ENCODE data around the gene IGFLR1. TPM values are rescaled to one million over a fixed set of nuclear protein-coding genes. Genes with fewer than 3 reads are reported as not detected.

Gene IGFLR1
- total and polyA plus RNA-seq, 9 donors = 2.1 to 5.6 (median 3.8) TPM

DNA sequence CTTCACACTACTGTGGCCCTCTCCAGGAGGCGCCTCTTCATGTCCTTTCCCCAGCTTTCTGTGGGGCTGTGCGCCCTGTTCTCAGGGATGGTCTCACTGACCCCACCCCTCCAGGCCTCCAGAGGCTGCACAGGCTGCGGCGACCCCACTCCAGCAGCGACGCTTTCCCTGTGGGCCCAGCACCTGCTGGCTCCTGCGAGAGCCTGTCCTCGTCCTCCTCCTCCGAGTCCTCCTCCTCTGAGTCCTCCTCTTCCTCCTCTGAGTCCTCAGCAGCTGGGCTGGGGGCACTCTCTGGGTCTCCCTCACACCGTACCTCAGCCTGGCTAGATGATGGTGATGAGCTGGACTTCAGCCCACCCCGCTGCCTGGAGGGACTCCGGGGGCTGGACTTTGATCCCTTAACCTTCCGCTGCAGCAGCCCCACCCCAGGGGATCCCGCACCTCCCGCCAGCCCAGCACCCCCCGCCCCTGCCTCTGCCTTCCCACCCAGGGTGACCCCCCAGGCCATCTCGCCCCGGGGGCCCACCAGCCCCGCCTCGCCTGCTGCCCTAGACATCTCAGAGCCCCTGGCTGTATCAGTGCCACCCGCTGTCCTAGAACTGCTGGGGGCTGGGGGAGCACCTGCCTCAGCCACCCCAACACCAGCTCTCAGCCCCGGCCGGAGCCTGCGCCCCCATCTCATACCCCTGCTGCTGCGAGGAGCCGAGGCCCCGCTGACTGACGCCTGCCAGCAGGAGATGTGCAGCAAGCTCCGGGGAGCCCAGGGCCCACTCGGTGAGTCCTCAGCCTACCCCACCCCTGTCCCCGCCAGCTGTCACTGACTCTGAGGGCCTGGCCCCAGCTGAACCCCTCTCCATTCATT lies 44.3 kb upstream of the IGFLR1 start:
- H3K4me3 ChIP-seq (ENCODE audit: low read length) = no peak overlapping the region
- H3K4me1 ChIP-seq (ENCODE audit: control insufficient read depth, insufficient read depth, low read length) = no peaks in the 10 kb centered on the region
- H3K9me3 ChIP-seq (replicated peaks; ENCODE audit: control insufficient read depth, low read depth, low read length) = no peaks in the 10 kb centered on the region
- H3K27ac ChIP-seq (ENCODE audit: low read length) = no peak overlapping the region
- 78% methylated on average over 26 of the region's 31 CpGs for WGBS (ENCODE audit: insufficient coverage)
- H3K36me3 ChIP-seq (ENCODE audit: control insufficient read depth, insufficient read depth, low read length) = peaks cover 22% of the 10 kb centered on the region
- peak; percentile 1 for DNase-seq
- no peaks in the 10 kb centered on the region for H3K27me3 ChIP-seq (ENCODE audit: control insufficient read depth, insufficient read depth, low read length)

DNA sequence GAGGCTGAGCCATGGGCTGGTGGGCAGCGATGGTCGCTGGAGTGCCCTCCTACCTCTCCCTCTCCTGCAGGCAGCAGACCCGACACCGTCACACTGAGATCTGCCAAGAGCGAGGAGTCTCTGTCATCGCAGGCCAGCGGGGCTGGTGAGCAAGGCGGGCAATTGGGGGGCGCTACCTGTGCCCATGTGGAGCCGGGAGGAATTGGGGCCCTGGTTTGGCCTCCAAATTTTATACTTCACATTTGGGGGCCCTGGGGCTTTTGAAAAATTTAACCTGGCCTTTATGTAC lies 43.0 kb upstream of the IGFLR1 start:
- WGBS (ENCODE audit: insufficient coverage) = 79% methylated on average over 5 of the region's 10 CpGs
- H3K27me3 ChIP-seq (ENCODE audit: control insufficient read depth, insufficient read depth, low read length) = no peaks in the 10 kb centered on the region

DNA sequence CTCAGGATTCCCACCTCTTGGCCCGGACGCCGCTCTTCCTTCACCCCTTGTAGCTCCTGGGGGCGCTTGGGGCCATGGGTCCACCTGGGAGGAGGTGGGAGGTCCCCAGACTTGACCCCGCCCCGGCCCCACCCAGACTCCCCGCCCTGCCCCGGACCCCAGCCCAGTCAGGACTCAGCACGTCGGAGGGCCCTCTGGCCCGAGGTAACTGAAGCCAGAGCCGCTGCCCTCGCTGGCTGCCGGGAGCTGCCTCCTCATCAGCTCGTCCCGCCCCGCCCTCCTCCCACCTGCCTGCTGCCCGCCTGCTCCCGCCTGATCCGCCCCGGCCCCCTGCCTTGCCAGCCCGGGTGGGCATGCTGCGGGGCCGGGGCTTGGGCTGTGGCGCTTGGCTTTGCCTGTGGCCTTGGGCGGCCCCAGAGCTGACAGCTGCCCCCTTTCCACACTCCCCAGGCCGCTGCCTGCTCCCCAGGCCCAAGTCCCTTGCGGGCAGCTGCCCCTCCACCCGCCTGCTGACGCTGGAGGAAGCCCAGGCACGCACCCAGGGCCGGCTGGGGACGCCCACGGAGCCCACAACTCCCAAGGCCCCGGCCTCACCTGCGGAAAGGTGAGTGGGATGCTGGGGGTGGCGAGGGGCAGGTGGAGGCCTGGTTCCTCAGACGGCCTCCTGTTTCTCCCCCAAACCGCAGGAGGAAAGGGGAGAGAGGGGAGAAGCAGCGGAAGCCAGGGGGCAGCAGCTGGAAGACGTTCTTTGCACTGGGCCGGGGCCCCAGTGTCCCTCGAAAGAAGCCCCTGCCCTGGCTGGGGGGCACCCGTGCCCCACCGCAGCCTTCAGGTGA lies 42.5 kb upstream of the IGFLR1 start:
- Histone ChIP-seq H3K4me3 (ENCODE audit: low read length) (no peak overlapping the region), H3K27ac (ENCODE audit: low read length) (no peak overlapping the region), H3K4me1 (ENCODE audit: control insufficient read depth, insufficient read depth, low read length) (no peaks in the 10 kb centered on the region), H3K9me3 (replicated peaks; ENCODE audit: control insufficient read depth, low read depth, low read length) (no peaks in the 10 kb centered on the region), H3K27me3 (ENCODE audit: control insufficient read depth, insufficient read depth, low read length) (no peaks in the 10 kb centered on the region), H3K36me3 (ENCODE audit: control insufficient read depth, insufficient read depth, low read length) (peaks cover 35% of the 10 kb centered on the region)
- DNase-seq = peak; percentile 1
- WGBS (ENCODE audit: insufficient coverage) = 60% methylated on average over 35 of the region's 45 CpGs

More for the DNA sequence above, 43.0 kb upstream of the IGFLR1 start:
- H3K4me1 ChIP-seq (ENCODE audit: control insufficient read depth, insufficient read depth, low read length) = no peaks in the 10 kb centered on the region
- peak; percentile 1 for DNase-seq
- no peaks in the 10 kb centered on the region for H3K9me3 ChIP-seq (replicated peaks; ENCODE audit: control insufficient read depth, low read depth, low read length)
- peaks cover 32% of the 10 kb centered on the region for H3K36me3 ChIP-seq (ENCODE audit: control insufficient read depth, insufficient read depth, low read length)
- H3K27ac ChIP-seq (ENCODE audit: low read length) = no peak overlapping the region
- H3K4me3 ChIP-seq (ENCODE audit: low read length) = no peak overlapping the region

DNA sequence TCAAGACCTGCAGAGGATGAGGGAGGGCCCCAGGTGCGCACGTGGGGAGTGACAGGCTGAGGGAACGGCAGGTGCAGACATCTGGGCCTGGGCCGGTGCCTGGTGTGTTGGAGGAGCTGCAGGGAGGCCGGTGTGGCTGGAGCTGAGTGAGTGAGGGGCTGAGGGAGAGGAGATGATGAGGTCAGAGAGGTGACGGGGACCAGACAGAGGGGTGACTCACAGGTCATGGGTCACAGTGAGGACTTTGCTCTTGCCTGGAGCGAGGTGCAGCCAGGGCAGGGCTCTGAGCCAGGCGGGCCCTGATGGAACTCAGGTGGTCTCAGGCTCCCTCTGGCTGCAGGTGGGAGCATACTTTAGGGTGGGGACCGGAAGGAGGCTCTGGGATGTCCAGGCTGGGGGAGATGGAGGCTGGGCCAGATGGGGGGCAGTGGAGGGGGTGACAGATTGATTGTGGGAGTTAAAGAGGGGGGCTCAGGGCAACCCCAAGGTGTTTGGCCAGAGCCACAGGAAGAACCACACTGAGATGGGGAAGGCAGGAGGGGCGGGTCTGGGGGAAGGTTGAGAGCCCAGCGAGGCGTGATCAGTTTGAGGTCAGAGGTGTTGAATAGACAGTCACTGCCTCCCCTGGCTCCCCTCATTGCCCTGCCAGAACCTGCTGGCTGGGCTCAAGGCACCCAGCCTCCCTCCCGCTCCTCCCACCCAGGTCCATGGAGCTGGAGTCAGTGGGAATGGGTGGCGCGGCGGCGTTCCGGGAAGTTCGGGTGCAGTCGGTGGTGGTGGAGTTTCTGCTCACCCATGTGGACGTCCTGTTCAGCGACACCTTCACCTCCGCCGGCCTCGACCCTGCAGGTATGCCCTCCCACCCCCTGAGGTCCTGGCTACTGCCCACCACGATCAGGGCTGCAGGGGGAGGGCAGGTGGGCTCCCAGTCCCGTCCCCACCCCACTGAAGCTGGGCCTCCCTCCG lies 41.5 kb upstream of the IGFLR1 start:
- 67% methylated on average over 20 of the region's 28 CpGs for WGBS (ENCODE audit: insufficient coverage)
- peak; percentile 4 for DNase-seq
- Histone ChIP-seq H3K27me3 (ENCODE audit: control insufficient read depth, insufficient read depth, low read length) (no peaks in the 10 kb centered on the region), H3K9me3 (replicated peaks; ENCODE audit: control insufficient read depth, low read depth, low read length) (no peaks in the 10 kb centered on the region), H3K36me3 (ENCODE audit: control insufficient read depth, insufficient read depth, low read length) (peaks cover 40% of the 10 kb centered on the region), H3K4me3 (ENCODE audit: low read length) (no peak overlapping the region), H3K4me1 (ENCODE audit: control insufficient read depth, insufficient read depth, low read length) (no peaks in the 10 kb centered on the region), H3K27ac (ENCODE audit: low read length) (no peak overlapping the region)

DNA sequence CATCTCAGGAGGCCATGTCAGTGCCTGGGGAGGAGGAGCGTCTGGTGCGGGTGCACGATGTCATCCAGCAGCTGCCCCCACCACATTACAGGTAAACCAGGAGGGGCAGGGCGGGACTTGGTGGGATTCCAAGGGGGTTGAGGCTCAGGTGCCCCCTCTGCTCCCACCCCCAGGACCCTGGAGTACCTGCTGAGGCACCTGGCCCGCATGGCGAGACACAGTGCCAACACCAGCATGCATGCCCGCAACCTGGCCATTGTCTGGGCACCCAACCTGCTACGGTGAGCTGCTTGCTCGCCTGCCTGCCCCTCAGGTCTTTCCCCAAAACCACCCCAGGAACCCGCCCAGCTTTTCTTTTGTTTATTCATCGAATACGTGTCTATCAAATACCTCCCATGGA lies 40.3 kb upstream of the IGFLR1 start:
- no peak overlapping the region for H3K4me3 ChIP-seq (ENCODE audit: low read length)
- DNase-seq = no peak
- H3K9me3 ChIP-seq (replicated peaks; ENCODE audit: control insufficient read depth, low read depth, low read length) = no peaks in the 10 kb centered on the region
- no peaks in the 10 kb centered on the region for H3K4me1 ChIP-seq (ENCODE audit: control insufficient read depth, insufficient read depth, low read length)
- no peak overlapping the region for H3K27ac ChIP-seq (ENCODE audit: low read length)
- peaks cover 48% of the 10 kb centered on the region for H3K36me3 ChIP-seq (ENCODE audit: control insufficient read depth, insufficient read depth, low read length)
- 98% methylated on average over 8 of the region's 12 CpGs for WGBS (ENCODE audit: insufficient coverage)
- no peaks in the 10 kb centered on the region for H3K27me3 ChIP-seq (ENCODE audit: control insufficient read depth, insufficient read depth, low read length)

DNA sequence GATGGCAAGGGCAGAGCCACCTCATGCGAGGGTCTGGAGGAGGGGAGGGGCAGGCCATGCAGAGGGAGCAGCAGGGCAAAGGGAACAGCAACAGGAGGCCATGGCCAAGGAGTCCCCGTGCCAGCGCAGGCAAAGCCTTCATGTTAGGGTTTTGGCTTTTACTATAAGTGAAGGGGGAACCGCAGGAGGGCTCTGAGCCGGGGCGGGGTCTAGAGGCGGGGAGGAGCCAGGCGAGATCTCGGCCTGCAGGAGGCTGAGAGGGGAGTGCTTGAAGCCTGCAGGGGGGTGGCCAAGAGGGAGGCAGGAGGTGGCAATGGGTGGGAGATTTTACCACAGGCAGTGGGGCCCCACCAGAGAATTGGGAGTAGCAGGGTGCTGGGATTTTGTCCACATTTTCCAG lies 39.4 kb upstream of the IGFLR1 start:
- Histone ChIP-seq H3K4me3 (ENCODE audit: low read length) (no peak overlapping the region), H3K27ac (ENCODE audit: low read length) (no peak overlapping the region), H3K4me1 (ENCODE audit: control insufficient read depth, insufficient read depth, low read length) (peaks cover 6% of the 10 kb centered on the region), H3K36me3 (ENCODE audit: control insufficient read depth, insufficient read depth, low read length) (peaks cover 49% of the 10 kb centered on the region), H3K27me3 (ENCODE audit: control insufficient read depth, insufficient read depth, low read length) (no peaks in the 10 kb centered on the region), H3K9me3 (replicated peaks; ENCODE audit: control insufficient read depth, low read depth, low read length) (no peaks in the 10 kb centered on the region)
- no peak for DNase-seq
- WGBS (ENCODE audit: insufficient coverage) = 58% methylated on average over 8 of the region's 9 CpGs

DNA sequence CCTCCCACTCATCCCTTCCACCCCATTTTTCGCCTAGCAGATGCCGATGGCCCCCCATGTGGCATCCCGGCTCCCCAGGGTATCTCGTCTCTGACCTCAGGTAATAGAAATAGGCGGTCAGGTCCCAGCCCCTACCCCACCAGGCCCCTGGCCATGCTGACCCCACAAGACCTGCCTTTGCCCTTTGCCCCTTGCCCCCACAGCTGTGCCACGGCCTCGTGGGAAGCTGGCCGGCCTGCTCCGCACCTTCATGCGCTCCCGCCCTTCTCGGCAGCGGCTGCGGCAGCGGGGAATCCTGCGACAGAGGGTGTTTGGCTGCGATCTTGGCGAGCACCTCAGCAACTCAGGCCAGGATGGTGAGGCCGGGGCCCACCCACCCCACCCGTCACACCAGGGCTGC lies 38.5 kb upstream of the IGFLR1 start:
- H3K4me3 ChIP-seq (ENCODE audit: low read length) = no peak overlapping the region
- H3K27ac ChIP-seq (ENCODE audit: low read length) = no peak overlapping the region
- DNase-seq = no peak
- peaks cover 12% of the 10 kb centered on the region for H3K4me1 ChIP-seq (ENCODE audit: control insufficient read depth, insufficient read depth, low read length)
- no peaks in the 10 kb centered on the region for H3K9me3 ChIP-seq (replicated peaks; ENCODE audit: control insufficient read depth, low read depth, low read length)
- 94% methylated on average over 15 of the region's 20 CpGs for WGBS (ENCODE audit: insufficient coverage)
- H3K36me3 ChIP-seq (ENCODE audit: control insufficient read depth, insufficient read depth, low read length) = peaks cover 49% of the 10 kb centered on the region
- H3K27me3 ChIP-seq (ENCODE audit: control insufficient read depth, insufficient read depth, low read length) = no peaks in the 10 kb centered on the region

DNA sequence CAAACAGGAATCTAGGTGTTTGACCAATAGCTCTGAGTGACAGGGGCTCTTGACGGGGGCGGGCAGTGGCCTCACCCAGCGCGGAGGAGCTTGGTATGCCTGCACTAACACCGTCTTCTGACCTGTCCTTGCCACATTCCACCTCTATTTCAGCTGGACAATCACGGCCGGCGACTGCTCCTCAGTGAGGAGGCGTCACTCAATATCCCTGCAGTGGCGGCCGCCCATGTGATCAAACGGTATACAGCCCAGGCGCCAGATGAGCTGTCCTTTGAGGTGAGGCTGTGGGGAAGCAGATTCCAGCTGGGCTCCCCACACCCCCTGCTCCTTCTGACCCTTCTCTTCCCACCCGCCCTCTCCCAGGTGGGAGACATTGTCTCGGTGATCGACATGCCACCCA lies 37.8 kb upstream of the IGFLR1 start:
- WGBS (ENCODE audit: insufficient coverage) = 89% methylated on average over 7 of the region's 16 CpGs
- Histone ChIP-seq H3K4me1 (ENCODE audit: control insufficient read depth, insufficient read depth, low read length) (peaks cover 13% of the 10 kb centered on the region), H3K27me3 (ENCODE audit: control insufficient read depth, insufficient read depth, low read length) (no peaks in the 10 kb centered on the region), H3K27ac (ENCODE audit: low read length) (no peak overlapping the region), H3K4me3 (ENCODE audit: low read length) (no peak overlapping the region), H3K9me3 (replicated peaks; ENCODE audit: control insufficient read depth, low read depth, low read length) (no peaks in the 10 kb centered on the region), H3K36me3 (ENCODE audit: control insufficient read depth, insufficient read depth, low read length) (peaks cover 46% of the 10 kb centered on the region)
- no peak for DNase-seq

DNA sequence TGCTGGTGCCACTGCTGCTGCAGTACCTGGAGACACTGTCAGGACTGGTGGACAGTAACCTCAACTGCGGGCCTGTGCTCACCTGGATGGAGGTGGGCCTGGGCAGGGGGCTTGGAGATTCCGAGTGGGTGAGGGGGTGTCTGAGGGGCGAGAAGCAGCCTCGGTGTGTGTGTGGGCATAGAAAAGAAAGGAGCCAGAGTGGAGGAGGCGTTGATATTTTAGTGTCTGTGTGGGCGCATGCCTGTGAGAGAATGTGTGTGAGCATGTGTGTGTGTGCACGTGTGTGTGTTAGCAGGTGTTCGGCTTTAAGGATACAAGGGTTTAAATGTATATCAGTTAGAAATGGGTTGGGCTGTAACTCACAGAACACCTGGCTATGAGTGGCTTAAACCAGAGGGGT lies 36.8 kb upstream of the IGFLR1 start:
- peaks cover 21% of the 10 kb centered on the region for H3K4me1 ChIP-seq (ENCODE audit: control insufficient read depth, insufficient read depth, low read length)
- WGBS (ENCODE audit: insufficient coverage) = 87% methylated on average over 8 of the region's 8 CpGs
- no peak for DNase-seq
- H3K27ac ChIP-seq (ENCODE audit: low read length) = no peak overlapping the region
- no peaks in the 10 kb centered on the region for H3K27me3 ChIP-seq (ENCODE audit: control insufficient read depth, insufficient read depth, low read length)
- H3K4me3 ChIP-seq (ENCODE audit: low read length) = no peak overlapping the region
- H3K36me3 ChIP-seq (ENCODE audit: control insufficient read depth, insufficient read depth, low read length) = peaks cover 43% of the 10 kb centered on the region
- no peaks in the 10 kb centered on the region for H3K9me3 ChIP-seq (replicated peaks; ENCODE audit: control insufficient read depth, low read depth, low read length)

Measured in muscle of leg (tissue), 11 donors.